NOMO-1 treated with dmso at 0.1 percent for 144 hours (cell line): ENCODE results near the gene KLHL29.

Experiments used
- DNase-seq: peaks from one replicate; lab custom pipeline; 2025; ENCODE audit not compliant: unreplicated experiment; lab: John Stamatoyannopoulos, UW

The KLHL29 gene

DNA sequence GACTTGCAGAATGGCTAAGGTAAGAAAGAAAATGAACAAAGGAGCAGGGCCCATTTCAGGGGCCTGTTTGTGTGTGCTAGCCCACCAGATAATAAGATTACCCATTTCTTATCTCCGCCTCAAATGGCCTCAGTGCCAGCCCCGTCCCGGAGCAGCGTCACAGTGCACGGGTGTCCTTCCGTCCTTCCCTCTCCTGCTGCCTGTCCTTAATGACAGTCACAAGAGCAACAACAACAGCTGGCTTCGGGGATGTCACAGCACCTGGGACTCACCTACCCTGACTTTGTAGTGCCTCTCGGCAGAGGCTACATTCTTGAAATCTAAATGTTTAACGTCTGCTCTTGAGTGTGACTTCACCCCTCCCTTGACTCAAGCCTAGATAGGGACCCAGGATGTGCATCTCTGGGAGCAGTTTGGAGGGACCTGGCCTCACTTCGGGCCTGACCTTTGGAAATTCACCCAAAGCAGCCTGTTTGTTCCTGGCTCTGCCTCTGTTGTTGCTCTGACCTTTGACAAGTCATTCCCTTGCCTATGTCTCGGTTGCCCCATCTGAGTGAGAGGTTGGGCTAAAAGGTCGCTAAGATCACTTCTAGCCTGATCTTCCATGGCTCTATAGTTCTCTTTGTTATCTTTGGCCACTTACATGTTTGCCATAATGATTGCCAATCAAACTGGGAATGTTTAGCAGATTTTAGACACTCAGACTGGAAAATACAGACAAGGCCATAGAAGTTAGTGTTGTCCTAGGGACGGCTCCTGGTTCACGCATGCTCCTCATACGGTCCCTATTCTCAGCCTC lies 122.5 kb downstream of the KLHL29 start:
- DNase-seq = no peak

DNA sequence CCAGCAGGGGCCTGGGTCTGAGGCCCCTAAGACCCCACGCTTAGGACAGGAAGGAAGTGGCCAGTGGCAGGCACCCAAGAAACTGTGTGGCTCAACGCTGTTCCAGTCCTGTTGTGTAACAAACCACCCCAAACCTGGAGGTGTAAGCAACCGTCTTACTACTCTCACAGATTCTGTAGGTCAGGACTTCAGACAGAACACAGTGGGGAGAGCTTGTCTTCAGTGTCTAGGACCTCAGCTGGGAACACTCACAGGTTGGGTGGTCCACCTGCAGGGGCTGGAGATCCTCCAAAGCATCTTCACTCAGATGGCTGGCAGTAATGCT lies 123.0 kb downstream of the KLHL29 start:
- no peak for DNase-seq

- no peak for DNase-seq
Observed at GRCh38 chr2:23509103-23509502, 124.1 kb downstream of the KLHL29 start.

DNA sequence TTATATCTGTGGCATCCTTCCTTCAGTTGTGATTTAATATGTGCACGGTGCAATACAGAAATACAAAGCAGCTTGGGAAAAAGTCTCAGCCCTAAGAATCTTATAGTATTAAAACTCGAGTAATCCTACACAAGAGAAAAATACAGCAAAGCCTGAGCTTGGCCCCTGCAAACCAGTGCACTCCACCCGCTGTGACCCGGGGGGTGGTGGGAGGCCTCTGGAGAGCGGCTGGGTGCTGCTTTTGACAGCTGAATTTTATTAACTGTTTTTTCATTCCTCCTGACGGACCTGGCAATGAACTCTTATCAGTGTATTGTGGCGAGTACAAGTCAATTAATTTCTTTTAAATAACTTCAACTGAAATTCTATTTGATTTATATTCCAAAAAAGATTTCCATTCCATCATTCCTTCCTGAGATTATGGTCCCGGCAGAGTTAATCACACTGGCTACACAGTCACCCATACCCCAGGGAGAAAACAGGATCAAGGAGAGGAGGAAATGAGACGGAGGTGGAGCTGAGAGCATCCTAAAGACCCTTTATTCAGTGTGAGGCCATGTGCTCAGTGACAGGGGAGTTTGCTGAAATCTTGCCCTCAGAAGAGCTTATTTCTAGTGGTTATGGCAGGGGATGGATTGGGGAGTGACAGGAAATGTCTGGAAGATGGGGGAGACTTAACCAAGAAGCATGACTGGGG lies 124.8 kb downstream of the KLHL29 start:
- no peak for DNase-seq

- DNase-seq = no peak
Observed at GRCh38 chr2:23510471-23510870, 125.5 kb downstream of the KLHL29 start.

DNA sequence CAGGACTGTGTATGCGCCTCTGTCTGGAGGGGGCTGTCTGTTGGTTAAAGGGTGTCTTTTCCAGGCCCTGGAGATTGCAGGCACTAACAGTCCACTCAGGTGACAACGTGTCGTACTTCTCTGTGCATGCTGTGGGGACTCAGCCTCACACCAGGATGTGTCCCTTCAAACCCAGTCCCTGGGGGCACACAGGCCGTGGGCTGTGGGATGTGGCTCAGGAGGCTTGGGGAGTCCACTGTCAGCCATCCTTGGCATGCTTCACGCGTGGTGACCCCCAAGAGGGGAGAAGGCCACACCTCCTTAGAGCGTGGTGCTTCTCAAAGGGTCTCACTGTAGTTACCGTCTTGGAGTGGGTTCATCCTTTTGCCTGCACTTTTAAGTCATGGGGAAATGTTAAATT lies 127.8 kb downstream of the KLHL29 start:
- DNase-seq = no peak

DNA sequence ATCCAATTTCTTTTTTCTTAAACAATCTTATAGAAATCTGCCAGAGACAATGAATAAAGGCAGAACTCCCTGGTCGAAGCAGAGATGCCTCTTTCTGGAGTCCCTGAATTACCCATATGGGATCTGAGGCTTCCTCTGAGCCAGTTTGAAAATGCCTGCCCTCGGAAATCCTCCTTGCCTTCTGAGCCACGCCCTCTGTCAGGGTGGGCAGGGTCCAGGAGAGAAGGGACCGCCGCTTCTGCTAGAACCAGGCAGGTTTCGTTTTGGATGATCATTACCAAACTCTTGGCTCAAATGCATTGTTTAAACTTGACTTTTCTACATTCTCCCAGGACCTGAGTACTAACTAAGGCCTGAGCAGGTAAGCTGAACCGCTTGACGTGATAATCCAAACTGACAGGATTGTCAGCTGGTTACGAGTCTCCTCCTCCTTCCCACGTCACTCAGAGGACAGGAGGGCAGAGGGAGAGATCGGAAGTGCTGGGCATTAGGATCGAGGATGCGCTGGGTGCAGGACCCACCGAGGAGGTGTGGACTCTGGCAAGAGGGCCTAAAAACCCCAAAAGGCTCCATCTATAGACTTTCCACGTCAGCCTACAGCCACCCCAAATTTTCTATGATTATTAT lies 128.4 kb downstream of the KLHL29 start:
- no peak for DNase-seq

- DNase-seq = no peak
Observed at GRCh38 chr2:23513872-23514793, 129.2 kb downstream of the KLHL29 start.

DNA sequence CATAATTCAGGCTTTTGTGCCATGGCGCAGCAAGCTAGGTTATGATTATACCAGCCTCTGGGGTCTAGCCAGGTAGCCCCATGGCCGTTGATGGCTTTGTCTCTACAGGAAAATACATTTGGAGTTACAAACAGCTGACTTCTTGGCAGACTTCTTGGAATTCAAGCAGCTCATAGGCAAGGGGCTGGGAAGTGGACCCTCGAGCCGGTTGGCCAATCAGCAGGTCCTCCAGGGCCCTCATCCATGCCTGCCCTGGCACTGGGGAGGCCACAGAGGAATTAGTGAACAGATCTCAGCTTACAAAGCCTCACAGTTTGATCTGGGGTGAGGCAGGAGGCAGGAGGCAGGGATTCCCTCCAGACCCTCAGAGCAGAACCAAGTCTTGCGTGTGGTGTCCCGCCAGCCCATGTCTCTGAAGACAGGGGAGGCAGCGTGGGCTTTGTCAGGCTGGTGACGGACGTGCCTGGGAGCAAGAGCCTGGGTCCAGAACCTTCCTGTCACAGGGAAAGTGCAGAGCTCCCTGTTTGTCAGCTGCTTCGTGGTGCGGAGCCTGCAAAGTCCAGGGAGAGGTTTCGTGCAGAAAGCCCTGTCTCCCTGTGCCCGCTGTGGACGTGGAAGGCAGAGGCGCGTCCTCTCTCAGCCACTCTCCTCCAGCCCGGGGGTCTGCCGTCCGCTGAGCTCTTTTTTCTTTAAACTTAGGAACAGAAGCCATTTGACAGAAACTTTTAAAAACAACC lies 131.7 kb downstream of the KLHL29 start:
- no peak for DNase-seq

DNA sequence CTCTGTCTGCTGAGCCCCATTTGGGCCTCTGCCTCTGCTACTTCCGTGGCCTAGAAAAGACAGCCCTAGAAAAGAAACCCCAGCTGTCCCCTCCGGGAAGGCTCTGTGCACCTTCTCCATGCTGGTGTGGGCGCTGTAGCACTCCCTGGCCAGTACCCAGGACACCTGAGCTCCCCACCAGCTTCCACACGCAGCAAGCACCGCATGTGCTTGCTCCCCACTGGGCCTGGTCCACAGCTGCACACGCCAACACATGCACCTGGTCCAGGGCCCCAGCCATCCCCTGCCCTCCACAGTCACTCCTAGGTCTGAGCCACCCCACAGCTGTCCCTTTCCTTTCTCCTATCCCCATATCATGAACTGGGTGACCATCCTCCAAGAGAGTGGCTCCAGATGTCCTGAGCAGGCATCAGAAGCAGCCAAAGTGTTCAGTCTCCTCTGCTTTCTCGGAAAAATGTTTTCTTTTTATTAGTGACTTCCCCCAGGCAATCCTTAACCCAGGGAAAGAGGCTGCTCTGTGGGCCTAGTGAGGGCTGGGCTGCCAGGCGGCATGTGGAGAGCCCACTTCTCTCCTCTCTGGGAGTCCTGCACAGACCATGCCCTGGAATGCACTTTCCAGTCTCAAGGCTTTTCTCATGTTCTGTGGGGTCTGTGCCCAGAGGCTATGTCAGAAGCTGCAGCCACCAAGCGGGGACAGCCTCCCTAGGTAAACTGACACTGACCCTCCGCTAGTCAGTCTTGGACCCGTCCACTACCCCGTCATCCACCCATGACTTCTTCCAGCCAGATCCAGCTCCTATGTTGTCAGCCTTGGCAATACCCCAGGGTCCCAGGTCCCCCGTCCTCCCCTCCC lies 133.7 kb downstream of the KLHL29 start:
- no peak for DNase-seq

GRCh38 chr2:23519334-23519651 lies 134.3 kb downstream of the KLHL29 start:
- no peak for DNase-seq

- DNase-seq = no peak
Observed at GRCh38 chr2:23520256-23520655, 135.3 kb downstream of the KLHL29 start.

DNA sequence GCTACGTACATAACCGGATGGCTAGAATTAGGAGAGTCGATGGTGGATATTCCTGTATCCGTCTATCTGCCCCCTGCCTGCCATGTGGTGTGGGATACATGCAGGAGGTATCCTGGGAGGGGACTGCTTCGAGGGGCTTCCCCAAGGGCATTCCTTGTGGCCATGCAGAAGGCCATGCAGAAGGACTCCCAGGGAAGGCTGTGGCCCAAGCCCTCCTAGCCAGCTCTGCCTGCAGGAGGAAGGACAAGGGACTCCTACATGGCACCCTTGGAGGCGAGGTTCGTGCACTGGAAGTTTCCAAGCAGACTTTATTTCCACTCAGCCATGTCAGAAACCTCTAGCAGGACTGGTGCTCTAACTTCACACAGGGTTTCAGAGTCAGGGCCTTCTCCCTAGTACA lies 136.1 kb downstream of the KLHL29 start:
- DNase-seq = no peak

- DNase-seq = no peak
Observed at GRCh38 chr2:23522726-23523372, 137.9 kb downstream of the KLHL29 start.

DNA sequence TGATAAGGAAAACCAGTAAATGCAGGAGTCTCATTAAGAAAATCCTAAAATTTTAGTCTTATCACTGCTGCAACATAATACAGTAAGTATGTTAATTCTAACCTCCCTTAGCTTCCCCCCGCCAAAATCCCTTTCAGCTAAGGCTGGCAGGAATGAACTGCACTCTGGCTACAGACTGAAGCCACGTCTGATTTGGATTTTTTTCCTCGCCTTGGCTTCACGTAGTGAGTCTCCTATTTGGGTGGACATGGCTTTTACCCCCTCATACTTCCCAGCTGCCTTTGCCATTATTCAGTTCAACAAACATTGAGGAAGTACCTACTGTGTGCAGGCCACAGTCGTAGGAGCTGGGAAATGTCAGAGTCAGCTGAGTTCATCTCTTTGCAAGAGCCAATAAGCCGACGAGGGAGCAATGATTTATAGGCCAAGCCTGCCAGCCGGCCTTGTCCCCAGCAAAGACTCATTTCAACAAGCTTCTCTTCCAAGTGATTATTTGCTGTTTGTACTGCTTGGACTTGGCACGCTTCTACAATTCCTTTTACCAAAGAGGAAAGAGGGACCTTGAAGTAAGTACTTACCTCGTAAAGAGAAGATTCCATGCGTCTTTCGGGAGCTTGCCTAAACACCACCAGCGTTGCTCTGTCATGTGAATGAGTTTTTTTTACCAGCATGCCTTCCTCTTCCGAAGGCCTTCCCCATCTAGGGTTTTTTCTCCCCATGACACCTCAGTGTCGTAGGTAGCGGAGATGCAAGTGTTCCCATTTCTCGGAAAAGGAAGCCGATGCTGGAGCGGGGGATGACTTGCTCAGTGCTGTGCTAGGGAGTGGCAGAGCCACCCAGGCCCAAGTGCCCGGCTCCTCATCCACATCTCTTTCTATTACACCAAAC lies 138.6 kb downstream of the KLHL29 start:
- no peak for DNase-seq

GRCh38 chr2:23524261-23524706 lies 139.3 kb downstream of the KLHL29 start:
- DNase-seq = no peak

- DNase-seq = no peak
Observed at GRCh38 chr2:23525137-23525765, 140.3 kb downstream of the KLHL29 start.

DNA sequence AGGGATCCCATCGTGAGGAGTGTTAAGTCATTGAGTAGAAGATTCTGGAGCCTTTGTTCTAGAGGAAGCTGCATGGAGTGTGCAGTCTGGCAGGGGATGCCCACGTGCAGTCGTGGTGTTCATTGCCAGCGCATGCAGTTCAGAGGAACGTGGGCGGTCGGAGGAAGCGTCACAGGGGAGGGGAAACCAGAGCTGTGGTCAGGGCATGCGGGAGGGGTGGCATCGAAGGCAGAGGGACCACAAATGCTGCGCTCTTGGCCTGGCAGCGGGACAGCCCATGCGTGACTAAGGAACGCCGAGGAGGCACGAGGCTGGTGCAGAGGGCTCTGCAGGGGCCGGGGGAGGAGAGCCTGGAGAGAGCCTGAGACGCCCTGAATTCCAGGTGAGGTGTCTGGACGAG lies 141.1 kb downstream of the KLHL29 start:
- no peak for DNase-seq
